Duodenal mucosa (tissue), 2 donors: ENCODE results near the gene MAN1A1.

Experiments used
- H3K27ac ChIP-seq: one replicate; pipeline ENCODE4 v1.7.0; 2013; ENCODE audit warnings: low read depth, low read length
- H3K27me3 ChIP-seq, 2 donors: one replicate each; pipeline ENCODE4 v1.7.0; 2013; ENCODE audit warnings: low read length in 2 of 2, control low read depth in 1 of 2; ENCODE audit not compliant: insufficient read depth in 2 of 2, control insufficient read depth in 1 of 2
- H3K36me3 ChIP-seq, 2 donors: one replicate each; pipeline ENCODE4 v1.7.0; 2013; ENCODE audit warnings: low read length in 2 of 2, control low read depth in 1 of 2; ENCODE audit not compliant: insufficient read depth in 2 of 2, control insufficient read depth in 1 of 2
- H3K4me1 ChIP-seq, 2 donors: one replicate each; pipeline ENCODE4 v1.7.0; 2013; ENCODE audit warnings: low read length in 2 of 2, control low read depth in 1 of 2; ENCODE audit not compliant: insufficient read depth in 2 of 2, control insufficient read depth in 1 of 2
- H3K4me3 ChIP-seq, 2 donors: one replicate each; pipeline ENCODE4 v1.7.0; 2013; ENCODE audit warnings: low read length in 2 of 2, low read depth in 1 of 2
- H3K9ac ChIP-seq, 2 donors: one replicate each; pipeline ENCODE4 v1.7.0; 2013; ENCODE audit warnings: low read length in 2 of 2, low read depth in 1 of 2
- H3K9me3 ChIP-seq, 2 donors: one replicate each; pipeline ENCODE4 v1.7.0; 2013; ENCODE audit warnings: low read length in 2 of 2, control low read depth in 1 of 2; ENCODE audit not compliant: control insufficient read depth in 1 of 2

The MAN1A1 gene

DNA sequence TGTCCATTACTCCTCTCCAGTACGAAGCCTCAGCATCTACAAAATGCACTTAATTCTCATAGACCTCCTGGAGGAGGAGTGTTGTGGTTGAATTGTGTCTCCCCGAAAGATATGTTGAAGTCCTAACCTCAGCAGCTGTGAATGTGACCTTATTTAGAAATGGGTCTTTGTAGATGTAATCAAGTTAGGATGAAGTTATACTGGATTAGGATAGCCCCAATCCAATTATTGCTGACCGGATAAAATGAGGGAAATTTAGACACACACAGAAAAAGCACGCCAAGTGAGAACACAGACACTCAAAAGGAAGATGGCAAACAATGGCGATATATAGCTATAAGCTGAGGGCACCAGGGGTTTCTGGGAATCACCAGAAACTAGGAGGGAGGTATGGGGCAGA lies 206.9 kb downstream of the MAN1A1 start:
- H3K9me3 ChIP-seq = peaks cover 0 to 2% of the 10 kb centered on the region in 2 donors
- H3K27ac ChIP-seq = no peak overlapping the region

DNA sequence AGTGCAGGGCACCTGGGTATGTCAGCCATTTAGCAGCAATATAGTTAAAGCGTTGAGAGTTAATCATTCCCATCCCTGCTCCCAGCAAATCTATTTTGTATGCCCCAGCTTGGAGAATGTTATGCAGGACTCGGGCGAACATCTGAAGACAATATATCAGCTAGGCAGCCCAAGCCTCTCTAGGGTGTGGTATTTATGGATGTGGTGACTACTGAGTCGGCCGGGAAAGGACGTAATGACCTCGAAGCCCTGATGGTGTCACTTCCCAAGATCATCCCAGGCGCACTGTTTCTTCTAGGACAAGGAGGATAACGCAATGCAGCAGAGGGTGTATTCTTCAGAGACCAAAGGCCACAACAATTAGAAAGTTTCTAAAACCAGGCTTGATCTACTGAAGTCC lies 207.5 kb downstream of the MAN1A1 start:
- Histone ChIP-seq H3K4me3 (no peak overlapping the region), H3K36me3 (no peaks in the 10 kb centered on the region), H3K9me3 (no peaks in the 10 kb centered on the region), H3K27me3 (no peaks in the 10 kb centered on the region), H3K9ac (no peak overlapping the region), H3K27ac (no peak overlapping the region), H3K4me1 (peaks cover 0 to 5% of the 10 kb centered on the region in 2 donors)

More for the DNA sequence above, 206.9 kb downstream of the MAN1A1 start:
- Histone ChIP-seq H3K27me3 (no peaks in the 10 kb centered on the region), H3K9ac (no peak overlapping the region), H3K36me3 (no peaks in the 10 kb centered on the region), H3K4me1 (peaks cover 3 to 4% of the 10 kb centered on the region in 2 donors), H3K4me3 (no peak overlapping the region)

DNA sequence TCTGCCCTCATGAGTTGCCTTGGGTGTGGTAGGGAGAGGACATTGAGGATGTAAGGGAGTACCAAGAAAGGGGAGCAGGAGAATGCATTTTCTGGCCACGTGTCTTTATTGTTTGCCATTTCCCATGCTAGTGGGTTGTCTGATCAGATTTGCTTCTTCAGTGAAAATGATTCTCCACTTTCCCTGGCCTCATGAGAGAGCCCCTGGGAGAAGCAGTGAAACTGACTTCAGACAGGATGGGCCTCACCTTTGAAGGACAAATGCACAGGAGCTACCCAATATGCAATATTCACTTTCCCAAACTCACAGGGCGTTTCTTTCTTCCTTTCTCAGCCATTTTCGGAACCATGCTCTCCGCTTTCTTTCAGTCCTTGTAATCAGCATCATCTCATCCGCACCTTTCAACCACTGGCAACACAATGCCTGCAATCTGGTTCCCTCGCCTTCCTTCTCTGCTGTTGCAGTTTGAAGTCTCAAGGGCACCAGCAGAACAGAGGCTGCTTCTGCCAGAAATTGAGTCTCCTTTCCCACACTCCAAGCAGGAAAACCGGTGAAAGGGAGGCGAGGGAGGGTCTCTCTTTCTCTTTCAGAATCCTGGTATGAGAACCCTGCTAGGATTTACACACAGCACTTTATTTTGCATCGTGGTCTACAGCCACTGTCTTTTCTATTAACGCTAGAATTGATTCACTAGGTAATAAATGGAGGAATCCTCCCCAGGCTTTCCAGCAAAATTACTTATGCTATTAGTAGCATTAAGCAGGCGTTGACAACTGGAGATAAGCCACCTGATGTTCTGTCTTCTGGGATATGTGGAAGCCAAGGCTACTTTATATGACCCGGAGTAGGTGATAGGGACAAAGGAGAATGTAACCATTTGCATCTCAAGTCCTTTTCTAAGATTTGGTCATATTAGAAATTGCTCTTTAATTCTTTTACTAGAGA lies 209.1 kb downstream of the MAN1A1 start:
- Histone ChIP-seq H3K27ac (no peak overlapping the region), H3K9ac (no peak overlapping the region), H3K9me3 (no peaks in the 10 kb centered on the region), H3K4me1 (peaks cover 0 to 5% of the 10 kb centered on the region in 2 donors), H3K4me3 (no peak overlapping the region), H3K27me3 (no peaks in the 10 kb centered on the region), H3K36me3 (no peaks in the 10 kb centered on the region)

DNA sequence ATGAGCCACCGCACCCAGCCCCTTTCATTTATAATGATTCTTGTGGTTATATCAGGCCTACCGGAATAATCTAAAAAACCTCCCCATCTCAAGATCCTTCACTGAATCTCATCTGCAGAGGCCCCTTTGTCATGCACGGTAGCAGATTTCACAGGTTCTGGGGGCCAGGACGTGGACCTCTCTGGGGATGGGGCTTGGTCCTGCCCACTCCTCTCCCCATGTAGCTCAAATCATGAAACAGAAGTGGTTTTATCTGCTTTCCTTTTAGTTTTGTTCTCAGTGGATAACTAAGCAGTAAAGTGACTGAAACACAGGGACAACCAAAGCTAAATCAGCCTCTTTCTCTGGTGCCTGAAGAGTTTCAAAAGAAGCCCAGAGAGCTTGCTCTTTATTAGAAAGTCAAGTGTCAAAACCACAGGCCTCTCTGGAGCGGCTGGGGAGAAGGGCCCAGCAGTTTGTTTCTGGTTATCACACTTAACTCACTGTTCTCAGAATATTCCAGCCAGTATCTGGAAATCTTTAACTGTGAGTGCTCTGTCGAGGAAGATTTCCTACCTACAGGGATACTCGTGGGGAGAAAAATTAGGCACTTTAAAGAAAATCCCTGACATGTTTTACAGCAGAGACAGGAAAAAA lies 210.5 kb downstream of the MAN1A1 start:
- Histone ChIP-seq H3K9ac (no peak overlapping the region), H3K4me3 (no peak overlapping the region), H3K36me3 (no peaks in the 10 kb centered on the region), H3K27me3 (no peaks in the 10 kb centered on the region), H3K27ac (no peak overlapping the region), H3K4me1 (peaks cover 0 to 5% of the 10 kb centered on the region in 2 donors), H3K9me3 (no peaks in the 10 kb centered on the region)

DNA sequence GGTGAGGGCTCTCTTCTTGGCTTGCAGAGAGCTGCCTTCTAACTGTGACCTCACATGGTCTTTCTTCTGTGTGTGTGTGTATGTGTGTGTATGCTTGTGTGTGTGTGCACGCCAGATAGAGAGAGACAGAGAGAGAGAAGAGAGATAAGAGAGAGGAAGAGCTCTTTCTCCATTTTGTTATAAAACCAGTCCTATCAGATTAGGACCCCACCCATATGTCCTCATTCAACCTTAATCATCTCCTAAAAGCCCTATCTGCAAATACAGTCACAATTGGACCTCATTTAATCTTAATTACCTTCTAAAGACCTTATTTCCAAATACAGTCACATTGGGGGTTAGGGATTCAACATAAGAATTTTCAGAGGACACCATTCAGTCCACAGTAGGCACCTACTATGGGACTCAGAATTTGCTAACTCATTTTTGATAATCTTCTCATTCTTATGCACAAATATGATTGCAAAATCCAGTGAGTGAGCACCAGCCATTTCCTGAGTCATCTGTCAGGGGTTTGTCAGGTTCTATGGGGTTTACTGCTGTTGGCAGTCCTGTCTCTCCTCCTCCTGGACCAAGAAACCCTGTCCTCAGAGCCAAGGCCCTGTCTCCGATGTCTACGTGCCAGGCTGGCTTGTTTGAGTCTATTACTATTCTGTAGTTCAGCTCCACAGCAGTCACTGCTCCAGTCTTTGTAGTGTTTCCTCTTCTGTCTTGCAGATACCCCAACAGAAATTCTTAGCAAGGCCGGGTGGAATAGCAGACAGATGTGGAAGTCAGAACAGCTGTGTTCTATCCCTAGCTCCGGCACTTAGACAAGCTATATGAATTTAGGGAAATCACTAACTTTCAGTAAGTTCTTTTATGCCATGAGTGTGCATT lies 212.1 kb downstream of the MAN1A1 start:
- Histone ChIP-seq H3K4me1 (peaks cover 0 to 5% of the 10 kb centered on the region in 2 donors), H3K27ac (no peak overlapping the region), H3K36me3 (no peaks in the 10 kb centered on the region), H3K27me3 (no peaks in the 10 kb centered on the region), H3K9ac (no peak overlapping the region), H3K4me3 (no peak overlapping the region), H3K9me3 (no peaks in the 10 kb centered on the region)

DNA sequence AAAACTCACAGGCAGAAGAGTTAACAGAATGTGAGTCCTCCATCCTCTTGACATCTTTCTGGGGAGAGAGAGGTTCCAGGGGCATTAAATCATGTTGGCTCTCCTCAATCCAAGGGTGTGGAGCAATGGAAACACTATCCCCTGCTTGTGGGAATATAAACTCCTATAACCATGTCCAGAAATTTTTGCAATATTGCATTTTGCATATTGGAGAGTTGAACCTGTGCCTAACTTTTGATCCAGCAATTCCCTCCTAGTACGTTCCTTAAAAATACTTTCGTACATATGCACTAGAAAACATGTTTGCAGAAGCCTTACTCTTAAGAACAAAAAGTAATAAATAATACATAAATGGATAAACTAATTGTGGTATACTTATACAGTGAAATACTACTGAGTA lies 214.8 kb downstream of the MAN1A1 start:
- Histone ChIP-seq H3K27ac (no peak overlapping the region), H3K36me3 (no peaks in the 10 kb centered on the region), H3K4me1 (peaks cover 5 to 6% of the 10 kb centered on the region in 2 donors), H3K27me3 (no peaks in the 10 kb centered on the region), H3K4me3 (no peak overlapping the region), H3K9ac (no peak overlapping the region), H3K9me3 (no peaks in the 10 kb centered on the region)

GRCh38 chr6:119133400-119133799 lies 216.2 kb downstream of the MAN1A1 start:
- Histone ChIP-seq H3K9ac (no peak overlapping the region), H3K27ac (no peak overlapping the region), H3K4me3 (no peak overlapping the region), H3K27me3 (no peaks in the 10 kb centered on the region), H3K36me3 (no peaks in the 10 kb centered on the region), H3K9me3 (no peaks in the 10 kb centered on the region), H3K4me1 (peaks cover 7 to 10% of the 10 kb centered on the region in 2 donors)

- Histone ChIP-seq H3K4me1 (peaks cover 5 to 10% of the 10 kb centered on the region in 2 donors), H3K36me3 (no peaks in the 10 kb centered on the region), H3K4me3 (no peak overlapping the region), H3K27me3 (no peaks in the 10 kb centered on the region), H3K9me3 (no peaks in the 10 kb centered on the region), H3K9ac (no peak overlapping the region), H3K27ac (no peak overlapping the region)
These were observed 217.1 kb downstream of the MAN1A1 start for GRCh38 chr6:119132261-119132981.

- H3K36me3 ChIP-seq = no peaks in the 10 kb centered on the region
- no peaks in the 10 kb centered on the region for H3K9me3 ChIP-seq
- peaks cover 3 to 10% of the 10 kb centered on the region in 2 donors for H3K4me1 ChIP-seq
- no peak overlapping the region for H3K9ac ChIP-seq
- H3K27me3 ChIP-seq = no peaks in the 10 kb centered on the region
- no peak overlapping the region for H3K4me3 ChIP-seq
- no peak overlapping the region for H3K27ac ChIP-seq
These were observed 219.5 kb downstream of the MAN1A1 start for GRCh38 chr6:119129968-119130484.
